ENCODE results near the gene PXDN.
"Not testable (repeated sequence)": the region's sequence is repeated elsewhere in the genome, so short reads cannot be mapped to it uniquely, and the experiment has no call there.

The PXDN gene

DNA sequence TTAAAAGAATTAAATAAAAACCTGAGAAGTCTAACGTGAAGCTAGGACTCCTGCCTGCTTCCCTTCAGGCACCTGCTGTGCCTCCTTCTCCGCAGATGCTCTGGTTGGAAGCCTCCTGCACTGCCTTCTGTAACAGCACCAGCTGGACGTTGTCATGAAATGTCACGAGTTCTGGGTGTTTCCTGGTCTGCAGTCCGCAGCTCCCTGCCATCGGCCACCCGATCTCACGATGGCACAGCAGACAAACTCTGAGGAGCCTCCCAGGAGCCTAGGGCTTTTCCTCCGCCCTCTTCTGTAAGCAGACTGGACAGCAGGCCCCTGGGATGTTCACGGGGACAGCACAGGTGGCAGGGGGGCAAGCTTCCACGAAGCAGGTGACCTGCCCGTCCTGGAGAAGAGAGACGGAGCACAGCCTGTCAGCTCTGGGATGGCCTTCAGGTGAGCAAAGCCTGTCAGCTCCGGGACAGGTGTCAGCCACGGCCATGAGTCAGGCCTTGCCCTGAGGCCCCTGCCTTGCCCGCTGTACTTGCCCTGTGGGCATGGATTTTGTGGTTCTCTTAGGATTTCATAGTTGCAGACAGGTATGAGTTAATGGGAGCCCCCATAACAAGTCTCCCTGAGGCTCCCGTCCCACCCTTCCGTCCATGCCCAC, 110.3 kb downstream of the PXDN start:
- no peak for DNase-seq (ENCODE audit: low spot score)

DNA sequence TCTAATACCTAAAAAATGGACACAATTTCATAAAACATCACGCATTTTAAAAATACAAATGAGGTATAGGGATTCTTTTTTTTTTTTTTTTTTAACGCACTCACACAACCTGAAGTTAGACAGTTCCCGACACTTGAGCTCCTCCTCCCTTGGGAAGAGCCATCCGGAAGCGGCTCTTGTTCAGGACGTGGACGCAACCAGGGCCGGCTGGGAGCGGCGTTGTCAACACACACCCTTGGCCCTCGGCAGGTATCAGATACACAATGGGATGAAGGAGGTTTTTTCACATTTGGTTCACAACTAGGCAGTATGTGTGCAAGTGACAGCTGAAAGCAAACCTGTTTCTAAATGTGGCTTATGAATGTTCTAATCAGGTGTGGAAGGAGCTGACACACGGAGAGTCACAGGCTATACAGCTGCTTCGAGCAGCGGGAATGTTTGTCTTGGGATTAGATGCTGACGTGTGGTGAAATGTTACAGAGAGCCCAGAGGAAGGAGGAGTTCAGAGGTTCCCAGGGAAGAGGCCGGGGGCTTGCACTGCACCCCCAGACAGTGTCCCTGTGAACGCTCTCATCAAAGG, 111.1 kb downstream of the PXDN start:
- DNase-seq (ENCODE audit: low spot score) = no peak

DNA sequence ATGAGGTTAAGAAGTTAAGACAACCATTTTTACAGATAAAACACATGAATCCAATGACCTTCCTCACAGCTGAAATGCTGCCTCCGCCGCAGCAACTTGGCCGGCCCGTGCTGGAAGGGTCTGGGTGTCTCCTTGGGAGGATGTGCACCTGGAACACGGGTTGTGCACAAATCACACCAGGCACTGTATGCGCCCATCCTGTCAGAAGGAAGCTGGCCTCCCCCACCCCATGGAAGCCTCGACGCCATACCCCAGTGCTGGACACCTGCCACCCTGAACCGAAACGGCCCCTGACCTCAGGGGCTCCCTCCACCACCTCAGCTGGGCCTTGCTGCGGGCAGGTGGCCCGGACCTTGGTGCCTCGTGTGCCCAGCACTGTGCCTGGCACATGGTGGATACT, 111.8 kb downstream of the PXDN start:
- no peak for DNase-seq (ENCODE audit: low spot score)

DNA sequence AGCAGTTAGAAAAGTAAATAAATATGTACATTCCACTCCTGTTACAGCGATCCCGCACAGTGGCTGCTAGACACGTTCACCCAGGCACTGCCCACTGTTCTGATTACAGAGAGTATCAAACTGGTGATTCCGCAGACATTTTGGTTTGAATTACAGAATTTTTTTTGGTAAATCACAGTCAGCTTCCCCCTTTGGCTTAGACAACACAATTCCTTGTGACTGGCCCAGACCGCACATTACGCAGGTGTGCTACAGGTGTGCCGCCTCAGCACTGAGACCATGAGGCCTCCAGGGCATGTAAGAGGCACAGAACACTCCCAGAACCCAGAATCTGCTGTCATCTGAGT, 112.3 kb downstream of the PXDN start:
- peak; percentile 89 for DNase-seq (ENCODE audit: low spot score)

DNA sequence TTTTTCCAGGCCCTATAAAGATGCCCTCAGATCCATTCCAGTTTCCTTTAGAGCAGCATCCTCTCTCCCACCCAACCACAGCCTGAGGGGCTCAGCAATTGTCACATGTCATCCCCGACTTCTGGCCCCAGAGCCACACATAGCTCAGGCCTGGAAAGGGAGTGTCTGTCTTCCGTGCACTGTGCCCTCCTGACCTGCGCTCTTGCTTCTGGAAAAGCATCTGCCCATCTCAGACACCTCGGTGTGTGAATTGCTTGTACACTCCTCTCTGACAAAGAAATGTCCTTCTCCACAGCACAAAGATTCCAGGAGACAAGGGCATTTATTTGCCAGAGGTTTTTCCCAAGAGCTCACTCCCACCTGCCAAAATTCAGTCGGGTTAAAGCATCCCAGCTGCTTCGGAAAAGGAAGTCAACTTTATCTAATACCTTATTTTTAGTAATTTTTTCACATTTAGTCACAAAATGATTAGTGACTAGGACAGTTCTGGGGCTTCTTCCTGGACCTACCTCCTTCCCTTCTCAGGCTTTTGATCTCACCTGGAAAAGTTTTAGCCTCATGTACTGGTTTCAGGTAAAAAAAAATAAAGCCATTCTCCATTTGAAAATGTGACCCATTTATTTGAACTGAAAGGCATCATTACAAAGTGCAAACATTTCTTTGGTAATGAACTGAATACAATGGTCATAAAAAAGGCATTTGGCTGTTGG, 112.9 kb downstream of the PXDN start:
- no peak for DNase-seq (ENCODE audit: low spot score)

DNA sequence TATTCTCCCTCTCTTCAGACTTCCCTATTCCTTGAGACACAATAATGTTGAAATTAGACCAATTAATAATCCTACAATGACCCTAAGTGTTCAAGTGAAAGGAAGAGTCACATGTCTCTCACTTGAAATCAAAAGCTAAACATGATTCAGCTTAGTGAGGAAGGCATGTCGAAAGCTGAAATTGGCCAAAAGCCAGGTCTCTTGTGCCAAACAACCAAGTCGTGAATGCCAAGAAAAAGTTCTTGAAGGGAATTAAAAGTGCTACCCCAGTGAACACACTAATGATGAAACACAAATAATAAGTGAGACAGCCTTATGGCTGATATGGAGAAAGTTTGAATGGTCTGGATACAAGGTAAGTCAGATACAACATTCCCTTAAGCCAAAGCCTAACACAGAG, 115.4 kb downstream of the PXDN start:
- DNase-seq (ENCODE audit: low spot score) = no peak

DNA sequence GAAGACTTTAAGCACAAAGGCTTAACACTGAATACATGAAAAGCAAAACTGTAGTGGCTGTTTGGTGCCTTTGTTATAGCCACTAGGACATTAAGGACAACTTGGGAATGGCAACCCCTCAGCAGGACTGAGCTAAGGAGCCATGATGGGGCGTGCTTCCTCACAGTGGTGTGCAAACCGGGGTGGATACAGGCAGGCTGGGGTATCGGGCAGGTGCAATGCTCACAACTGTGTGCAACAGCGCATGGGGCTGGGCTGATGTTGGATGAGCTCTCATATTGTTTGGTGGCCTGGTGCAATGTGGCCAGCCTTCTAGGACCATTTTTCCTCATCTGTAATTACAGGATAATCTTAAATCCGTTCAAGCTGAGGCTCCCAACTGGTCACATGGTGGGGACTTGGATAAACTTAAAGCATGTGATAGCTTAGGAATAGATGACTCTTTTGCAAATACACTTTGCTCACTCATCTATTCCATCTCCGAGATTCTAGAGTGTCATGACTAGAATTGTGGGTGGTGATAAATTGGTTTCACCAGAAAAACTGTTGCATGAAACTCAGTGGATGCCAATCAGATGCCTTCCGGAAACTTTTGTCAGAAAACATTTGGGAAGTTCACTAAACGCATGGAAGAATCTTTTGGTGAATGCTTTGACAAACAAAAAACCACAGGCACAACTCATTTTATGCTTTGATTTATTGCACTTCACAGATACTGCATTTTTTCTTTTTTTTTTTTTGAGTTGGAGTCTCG, 116.5 kb downstream of the PXDN start:
- DNase-seq (ENCODE audit: low spot score) = no peak

DNA sequence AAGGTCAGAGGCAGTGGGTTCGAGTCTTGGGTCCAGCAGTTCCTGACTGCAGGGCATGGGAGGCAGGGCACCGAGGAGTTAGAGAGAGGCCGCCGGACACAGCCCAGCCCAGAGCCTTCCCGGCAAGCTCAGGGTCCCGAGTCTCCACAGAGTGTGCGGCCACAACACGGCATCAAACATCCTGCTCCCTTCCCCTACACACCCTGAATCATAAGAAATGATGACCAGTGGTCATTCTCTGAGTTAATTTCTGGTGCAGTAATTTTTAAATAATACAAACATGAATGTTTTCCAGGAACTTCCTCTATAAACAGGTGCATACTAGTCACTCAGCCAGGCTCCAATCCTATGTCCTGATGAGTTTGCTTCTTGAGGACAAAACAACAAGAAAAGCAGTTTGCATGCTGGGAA, 118.0 kb downstream of the PXDN start:
- DNase-seq (ENCODE audit: low spot score) = no peak

DNA sequence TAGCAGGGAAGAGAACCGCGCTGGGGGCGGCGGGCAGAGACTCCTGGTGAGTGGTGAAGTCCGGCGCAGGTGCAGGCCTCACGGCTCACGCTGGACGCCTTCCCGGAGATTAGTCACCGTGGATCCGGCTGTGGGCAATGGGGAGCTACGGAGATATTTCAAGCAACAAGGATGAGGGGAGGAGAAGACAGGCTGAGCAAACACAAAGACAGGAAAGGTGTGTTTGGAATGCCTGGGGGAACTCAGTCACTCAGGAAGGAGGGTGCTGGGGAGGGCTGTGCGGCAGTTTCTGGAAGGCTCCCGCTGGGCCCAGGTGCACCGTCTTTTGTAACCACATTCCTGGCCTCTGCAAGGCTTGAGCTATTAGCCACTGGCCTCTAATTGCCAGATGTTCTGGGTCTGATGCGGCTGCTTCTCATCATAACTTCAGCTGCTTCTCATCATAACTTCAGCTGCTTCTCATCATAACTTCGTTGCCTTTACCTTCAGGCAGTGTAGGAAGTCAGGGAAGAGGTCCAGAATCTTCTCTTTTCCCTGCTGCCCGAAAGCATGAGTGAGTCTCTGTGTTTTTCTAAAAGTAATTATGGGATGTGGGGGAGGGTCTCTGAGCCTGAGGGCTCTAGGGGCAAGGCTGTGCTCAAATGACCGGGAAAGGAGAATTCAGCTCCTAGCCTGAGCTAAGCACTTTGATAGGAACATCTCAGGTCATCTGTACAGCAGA, 118.9 kb downstream of the PXDN start:
- DNase-seq (ENCODE audit: low spot score) = no peak

DNA sequence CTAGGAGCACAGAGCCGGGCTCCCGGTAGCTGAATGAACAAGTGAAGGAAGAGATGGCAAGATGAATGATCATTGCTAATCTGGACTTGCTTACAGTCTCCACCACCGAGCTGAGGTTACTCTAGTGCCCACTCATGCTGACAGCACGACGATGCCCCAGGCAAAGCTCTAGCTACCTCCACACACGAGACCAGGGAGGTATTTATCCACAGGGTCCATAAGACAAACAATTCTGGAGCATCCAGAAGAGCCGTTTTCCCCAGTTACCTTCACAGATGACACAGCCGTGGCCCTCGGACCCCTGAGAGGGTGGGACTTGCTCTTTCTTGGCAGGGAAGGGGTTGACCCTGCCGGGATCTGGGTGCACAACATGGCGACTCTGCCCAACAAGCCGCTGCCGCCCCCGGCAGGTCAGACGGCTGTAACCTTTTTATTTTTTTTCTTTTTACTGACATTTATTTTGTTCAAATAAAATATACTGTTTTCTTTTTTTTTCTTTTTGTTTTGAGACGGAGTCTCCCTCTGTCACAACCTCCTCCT, 120.3 kb downstream of the PXDN start:
- no peak for DNase-seq (ENCODE audit: low spot score)

DNA sequence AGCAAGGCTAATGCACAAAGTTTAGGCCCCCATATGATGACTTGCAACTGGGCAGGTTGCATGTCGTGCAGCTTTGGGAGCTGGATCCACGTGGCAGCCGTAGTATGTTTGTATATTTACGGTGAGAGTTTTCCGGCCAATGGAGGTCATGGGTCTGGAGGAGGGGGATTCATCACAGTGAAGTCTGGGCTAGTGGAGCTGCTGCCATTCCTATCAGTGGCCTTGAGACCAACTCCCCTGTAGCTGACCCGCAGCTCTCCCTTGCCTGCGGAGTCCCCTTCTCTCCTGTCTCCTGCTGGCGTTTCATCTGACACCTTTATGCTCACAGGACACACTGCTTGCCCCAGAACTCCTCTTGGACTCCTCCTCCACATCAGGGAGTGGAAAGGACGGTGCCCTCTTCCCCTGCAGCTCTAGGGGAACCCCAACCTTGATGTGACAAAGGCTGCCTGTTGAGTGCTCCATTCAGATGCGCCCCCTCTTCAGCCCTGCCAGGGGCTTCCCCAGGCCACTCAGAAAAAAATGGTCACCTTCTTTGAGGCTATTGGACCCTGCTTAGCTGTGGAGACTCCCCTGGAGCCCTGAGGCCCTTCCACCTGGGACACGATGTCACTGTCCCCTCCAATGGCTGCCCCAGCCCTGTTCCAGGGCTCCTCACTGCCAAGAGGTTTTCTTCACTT, 121.7 kb downstream of the PXDN start:
- no peak for DNase-seq (ENCODE audit: low spot score)

DNA sequence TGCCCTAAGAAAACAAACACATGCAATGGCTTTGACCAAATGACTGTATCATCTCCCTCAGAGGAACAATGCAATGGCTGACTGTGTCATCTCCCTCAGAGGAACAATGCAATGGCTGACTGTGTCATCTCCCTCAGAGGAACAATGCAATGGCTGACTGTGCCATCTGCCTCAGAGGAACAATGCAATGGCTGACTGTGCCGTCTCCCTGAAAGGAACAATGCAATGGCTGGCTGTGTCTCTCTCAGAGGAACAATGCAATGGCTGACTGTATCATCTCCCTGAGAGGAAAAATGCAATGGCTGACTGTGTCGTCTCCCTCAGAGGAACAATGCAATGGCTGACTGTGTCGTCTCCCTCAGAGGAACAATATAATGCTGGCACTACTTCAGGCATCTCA, 122.3 kb downstream of the PXDN start:
- DNase-seq (ENCODE audit: low spot score) = not testable (repeated sequence)

DNA sequence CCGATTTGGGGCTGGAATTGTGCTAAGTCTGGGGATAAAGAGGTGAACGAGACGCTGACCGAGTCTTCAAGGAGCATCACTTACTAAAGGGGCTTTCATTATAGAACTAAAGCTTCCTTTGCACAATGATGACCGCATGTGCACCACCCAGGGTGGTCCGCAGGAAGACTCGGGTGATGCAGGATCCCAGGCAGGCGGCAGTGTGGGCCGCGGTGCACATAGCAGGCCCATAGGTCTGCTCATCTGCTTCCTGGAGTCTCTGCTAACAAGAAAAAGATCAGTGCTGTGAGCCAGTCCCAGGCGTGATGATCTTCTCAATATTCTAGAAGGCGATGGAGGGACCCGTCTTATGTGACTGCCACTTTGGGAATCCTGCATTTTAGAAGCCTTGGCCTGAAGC, 122.8 kb downstream of the PXDN start:
- no peak for DNase-seq (ENCODE audit: low spot score)

DNA sequence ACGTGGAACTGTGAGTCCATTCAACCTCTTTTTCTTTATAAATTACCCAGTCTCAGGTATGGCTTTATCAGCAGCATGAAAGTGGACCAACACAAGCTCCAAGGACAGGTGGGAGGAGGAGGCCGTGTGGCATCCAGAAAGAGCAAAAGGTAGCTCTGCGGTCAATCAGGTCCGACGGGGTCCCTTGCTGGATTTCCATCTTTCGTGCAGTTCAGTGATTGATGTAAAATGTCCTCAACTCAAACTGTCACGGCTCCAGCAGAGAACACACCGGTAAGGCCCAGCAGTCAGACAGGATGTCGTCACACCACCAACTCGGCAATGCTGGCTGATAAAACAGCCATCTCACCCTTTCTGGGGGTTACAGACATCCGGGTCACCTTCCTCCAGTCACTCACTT, 123.3 kb downstream of the PXDN start:
- no peak for DNase-seq (ENCODE audit: low spot score)

DNA sequence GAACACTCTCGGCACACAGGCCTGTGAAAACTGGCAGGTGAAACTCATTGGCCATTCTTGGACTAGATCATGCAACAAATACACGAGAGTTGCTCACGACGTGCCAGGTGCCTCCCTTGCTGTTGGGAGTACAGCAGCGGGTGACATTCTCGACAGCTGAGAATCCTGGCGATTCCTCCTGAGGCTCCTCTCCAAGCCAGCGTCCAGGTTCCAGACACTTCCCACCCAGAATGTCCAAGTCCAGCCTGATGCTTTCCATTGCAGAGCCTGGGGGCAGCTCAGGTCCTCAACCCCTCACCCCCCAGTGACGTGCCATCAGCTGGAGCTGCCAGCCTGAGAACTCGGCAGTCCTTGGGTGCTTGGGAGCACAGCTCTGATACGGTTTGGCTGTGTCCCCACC, 124.2 kb downstream of the PXDN start:
- DNase-seq (ENCODE audit: low spot score) = no peak

DNA sequence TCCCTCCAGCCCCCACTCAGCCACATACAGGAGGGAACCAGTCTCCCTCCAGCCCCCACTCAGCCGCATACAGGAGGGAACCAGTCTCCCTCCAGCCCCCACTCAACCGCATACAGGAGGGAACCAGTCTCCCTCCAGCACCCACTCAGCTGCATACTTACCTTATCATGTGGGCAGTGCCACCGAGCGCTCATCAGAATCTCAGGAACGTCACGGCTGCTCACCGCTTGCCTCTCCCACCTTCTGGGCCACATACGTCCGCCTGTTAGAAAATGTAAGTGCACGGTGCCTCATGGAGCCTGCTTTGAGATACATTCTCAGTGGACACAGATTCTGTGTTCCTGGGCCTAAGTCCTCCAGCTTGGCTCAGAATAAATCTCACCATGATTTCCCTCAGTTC, 124.8 kb downstream of the PXDN start:
- DNase-seq (ENCODE audit: low spot score) = no peak

DNA sequence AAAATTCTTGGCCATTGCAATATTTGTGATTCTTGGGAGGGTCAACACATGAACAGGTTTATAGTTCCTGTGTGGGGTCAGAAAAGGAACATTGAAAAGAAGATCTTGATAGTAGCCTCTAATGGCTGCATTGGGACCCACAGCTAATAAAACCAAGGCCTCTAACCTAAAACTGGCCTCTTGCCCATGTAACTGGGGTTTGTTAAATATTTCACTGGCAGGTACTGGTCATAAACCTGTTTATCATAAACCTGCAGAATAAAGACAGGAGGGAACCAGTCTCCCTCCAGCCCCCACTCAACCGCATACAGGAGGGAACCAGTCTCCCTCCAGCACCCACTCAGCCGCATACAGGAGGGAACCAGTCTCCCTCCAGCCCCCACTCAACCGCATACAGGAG, 125.3 kb downstream of the PXDN start:
- no peak for DNase-seq (ENCODE audit: low spot score)

DNA sequence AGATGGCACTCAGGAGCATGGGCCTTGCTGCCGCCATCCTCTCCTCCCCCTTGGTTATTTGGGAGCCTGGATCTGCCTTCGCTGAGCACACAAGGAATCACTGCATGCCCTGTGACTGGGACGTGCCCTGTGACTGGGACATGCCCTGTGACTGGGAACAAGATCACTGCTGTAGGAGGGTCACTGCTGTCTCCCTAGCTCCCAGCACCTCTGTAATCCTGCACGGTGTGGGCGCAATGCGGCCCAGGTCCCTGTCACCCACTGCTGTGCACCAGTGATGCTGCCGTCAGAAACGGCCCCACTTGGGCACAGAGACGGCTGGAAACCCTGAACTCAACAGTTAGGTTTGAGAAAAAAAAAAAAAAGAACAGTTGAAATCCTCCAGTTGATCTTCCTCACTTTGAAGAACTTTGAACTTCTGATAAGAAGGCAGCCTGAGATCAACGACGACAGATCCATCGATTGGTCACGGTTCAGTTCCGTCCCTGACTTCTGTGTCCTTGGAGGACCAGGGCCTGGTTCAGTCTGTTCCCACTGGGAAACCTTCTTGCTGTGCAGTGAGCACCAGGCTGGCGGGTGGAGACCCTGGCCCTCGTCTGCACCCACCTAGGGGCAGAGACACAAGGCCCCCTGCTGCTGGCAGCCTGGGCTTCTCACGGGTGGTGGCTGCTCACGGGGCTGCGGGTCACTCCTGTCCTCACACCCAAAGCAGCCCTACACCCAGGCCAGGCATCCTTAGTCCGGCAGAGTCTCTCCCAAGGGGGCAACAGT, 125.9 kb downstream of the PXDN start:
- DNase-seq (ENCODE audit: low spot score) = no peak

DNA sequence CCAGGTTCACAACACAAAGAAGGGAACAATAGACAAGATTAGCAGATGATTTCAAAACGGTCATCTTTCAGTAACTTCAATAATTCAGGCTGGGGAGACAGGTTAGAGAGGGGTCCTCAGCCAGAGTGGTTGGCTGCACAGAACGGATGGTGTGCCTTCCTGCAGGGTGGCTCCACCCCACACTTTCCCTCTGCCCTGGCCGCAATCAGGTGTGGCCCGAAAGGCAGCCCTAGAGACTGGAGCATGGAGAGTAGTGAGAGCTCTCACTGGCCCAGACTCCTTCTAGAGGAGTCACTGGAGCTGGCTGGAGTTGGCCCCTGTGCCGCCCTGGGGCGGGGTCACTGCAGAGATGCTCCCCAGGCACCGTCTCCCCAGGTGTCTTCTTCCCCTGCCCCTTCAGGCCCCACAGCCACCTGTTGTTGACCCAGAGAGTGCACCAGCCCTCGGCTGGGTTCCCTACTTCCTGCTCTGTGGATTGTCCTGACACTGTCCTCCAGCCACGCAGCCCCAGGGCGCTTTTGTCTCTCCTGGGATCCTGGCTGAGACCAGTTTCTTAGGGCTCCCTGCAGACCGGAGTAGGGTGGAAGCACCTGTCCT, 126.8 kb downstream of the PXDN start:
- no peak for DNase-seq (ENCODE audit: low spot score)

DNA sequence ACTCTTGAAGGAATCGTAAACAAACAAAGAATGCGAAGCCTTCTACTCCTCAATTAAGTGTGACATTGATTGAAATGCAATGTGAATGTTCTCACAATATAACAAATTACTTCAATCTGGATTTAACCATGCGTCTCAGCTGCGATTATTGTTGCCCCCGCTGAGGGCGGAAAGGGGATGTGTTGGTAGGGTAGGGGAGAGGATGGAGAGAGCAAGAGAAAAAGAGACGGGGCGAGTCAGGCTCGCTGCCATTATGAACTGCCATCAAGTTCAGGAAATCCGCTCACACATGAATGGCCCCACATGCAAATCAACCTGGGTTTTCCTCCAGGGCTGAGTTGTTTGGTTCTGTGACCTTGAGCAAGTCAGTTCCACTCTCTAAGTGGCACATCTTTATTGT, 129.8 kb downstream of the PXDN start:
- no peak for DNase-seq (ENCODE audit: low spot score)
